ENCODE measurements around the gene SLC25A21.

The SLC25A21 gene

DNA sequence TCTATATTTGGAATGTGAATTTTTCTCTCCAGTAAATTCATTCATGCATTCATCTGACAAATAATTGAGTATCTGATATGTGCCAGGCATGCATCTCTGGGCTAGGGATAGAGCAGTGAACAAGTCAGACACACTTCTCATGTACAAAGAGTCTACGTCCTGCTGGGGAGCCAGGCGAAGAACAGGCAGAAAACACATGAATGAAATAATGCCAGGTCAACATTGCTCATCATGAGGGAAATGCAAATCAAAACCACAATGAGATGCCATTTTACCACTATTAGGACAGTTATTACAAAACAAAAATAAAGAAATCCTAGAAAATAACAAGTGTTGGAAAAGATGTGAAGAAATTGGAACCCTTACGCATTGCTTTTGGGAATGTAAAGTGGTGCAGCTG, 420.5 kb downstream of the SLC25A21 start:
- Histone ChIP-seq H3K4me1 (ENCODE audit: control insufficient read depth, insufficient read depth, low read length) (no peaks in the 10 kb centered on the region), H3K9ac (ENCODE audit: low read length) (no peak overlapping the region), H3K4me3 (ENCODE audit: low read length) (no peak overlapping the region), H3K27me3 (ENCODE audit: control insufficient read depth, insufficient read depth, low read length) (no peaks in the 10 kb centered on the region), H3K27ac (ENCODE audit: low read depth, low read length) (no peak overlapping the region), H3K36me3 (ENCODE audit: control insufficient read depth, insufficient read depth, low read length) (no peaks in the 10 kb centered on the region)

DNA sequence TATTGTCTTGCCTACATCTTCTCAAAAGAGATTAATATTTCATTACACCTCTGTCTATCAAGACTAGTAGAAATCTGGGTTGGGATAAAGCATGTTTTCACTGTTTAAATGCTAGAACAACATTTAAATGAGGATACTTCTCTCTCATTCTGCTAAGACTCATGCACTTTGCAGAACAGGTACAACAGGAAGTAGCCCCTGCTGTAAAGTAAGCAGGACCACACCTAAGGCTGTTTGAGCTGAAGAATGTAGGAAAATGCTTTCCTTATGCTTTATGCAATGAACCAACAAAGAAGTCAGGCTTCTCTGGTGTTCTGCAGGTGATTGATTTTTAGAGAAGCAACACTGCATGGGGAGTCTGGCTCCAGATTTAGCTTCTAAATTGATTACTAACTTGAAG, 421.3 kb downstream of the SLC25A21 start:
- Histone ChIP-seq H3K27me3 (ENCODE audit: control insufficient read depth, insufficient read depth, low read length) (no peaks in the 10 kb centered on the region), H3K4me1 (ENCODE audit: control insufficient read depth, insufficient read depth, low read length) (no peaks in the 10 kb centered on the region), H3K4me3 (ENCODE audit: low read length) (no peak overlapping the region), H3K36me3 (ENCODE audit: control insufficient read depth, insufficient read depth, low read length) (no peaks in the 10 kb centered on the region), H3K27ac (ENCODE audit: low read depth, low read length) (no peak overlapping the region), H3K9ac (ENCODE audit: low read length) (no peak overlapping the region)

DNA sequence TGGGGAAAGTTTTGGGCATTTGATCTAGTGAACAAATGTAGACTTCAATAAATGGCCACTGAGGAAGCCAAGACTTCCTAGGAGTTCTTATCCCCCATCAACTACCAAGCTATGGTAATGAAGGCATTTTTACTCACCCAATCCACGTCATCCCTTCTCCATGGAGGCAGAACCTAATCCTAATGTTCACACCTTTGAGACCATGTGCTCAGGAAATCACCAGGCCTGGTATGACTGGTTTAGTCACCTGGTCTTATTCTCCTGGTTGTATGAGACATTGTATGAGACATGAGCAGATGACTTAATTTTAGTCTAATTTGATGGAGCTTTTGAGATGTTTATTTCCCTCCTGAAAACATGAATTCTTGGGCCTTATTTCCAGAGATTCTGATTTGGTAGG, 422.2 kb downstream of the SLC25A21 start:
- H3K27ac ChIP-seq (ENCODE audit: low read depth, low read length): no peak overlapping the region
- H3K36me3 ChIP-seq (ENCODE audit: control insufficient read depth, insufficient read depth, low read length): no peaks in the 10 kb centered on the region
- H3K27me3 ChIP-seq (ENCODE audit: control insufficient read depth, insufficient read depth, low read length): no peaks in the 10 kb centered on the region
- no peaks in the 10 kb centered on the region for H3K4me1 ChIP-seq (ENCODE audit: control insufficient read depth, insufficient read depth, low read length)
- no peak overlapping the region for H3K9ac ChIP-seq (ENCODE audit: low read length)
- no peak overlapping the region for H3K4me3 ChIP-seq (ENCODE audit: low read length)

DNA sequence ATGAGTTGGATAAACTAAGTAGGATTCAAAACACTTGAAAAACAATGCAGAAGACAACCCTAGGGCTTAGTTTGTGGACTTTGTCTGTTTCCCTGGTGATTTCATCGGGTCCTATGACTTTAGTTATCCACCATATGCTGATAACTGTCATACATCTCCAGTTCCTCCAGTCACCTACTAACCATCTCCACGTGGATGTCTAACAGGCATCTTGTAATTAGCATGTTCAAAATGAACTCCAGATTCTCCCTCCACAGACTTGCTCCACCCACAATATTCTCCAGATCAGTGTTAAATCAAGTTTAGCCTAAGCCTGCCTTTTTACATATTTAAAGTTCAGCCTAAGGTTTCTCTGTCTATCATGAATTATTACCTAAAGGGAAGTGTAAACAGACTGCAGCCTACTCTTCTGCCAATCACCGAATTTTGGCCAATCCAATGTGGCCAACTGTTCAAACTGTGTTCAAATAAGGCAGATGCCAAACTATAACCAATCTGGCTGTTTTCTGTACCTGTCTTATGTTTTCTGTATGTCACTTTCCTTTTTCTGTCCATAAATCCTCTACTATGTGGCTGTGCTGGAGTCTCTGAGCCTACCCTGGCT, 423.7 kb downstream of the SLC25A21 start:
- Histone ChIP-seq H3K36me3 (ENCODE audit: control insufficient read depth, insufficient read depth, low read length) (no peaks in the 10 kb centered on the region), H3K4me3 (ENCODE audit: low read length) (no peak overlapping the region), H3K4me1 (ENCODE audit: control insufficient read depth, insufficient read depth, low read length) (no peaks in the 10 kb centered on the region), H3K27me3 (ENCODE audit: control insufficient read depth, insufficient read depth, low read length) (no peaks in the 10 kb centered on the region), H3K27ac (ENCODE audit: low read depth, low read length) (no peak overlapping the region), H3K9ac (ENCODE audit: low read length) (no peak overlapping the region)

DNA sequence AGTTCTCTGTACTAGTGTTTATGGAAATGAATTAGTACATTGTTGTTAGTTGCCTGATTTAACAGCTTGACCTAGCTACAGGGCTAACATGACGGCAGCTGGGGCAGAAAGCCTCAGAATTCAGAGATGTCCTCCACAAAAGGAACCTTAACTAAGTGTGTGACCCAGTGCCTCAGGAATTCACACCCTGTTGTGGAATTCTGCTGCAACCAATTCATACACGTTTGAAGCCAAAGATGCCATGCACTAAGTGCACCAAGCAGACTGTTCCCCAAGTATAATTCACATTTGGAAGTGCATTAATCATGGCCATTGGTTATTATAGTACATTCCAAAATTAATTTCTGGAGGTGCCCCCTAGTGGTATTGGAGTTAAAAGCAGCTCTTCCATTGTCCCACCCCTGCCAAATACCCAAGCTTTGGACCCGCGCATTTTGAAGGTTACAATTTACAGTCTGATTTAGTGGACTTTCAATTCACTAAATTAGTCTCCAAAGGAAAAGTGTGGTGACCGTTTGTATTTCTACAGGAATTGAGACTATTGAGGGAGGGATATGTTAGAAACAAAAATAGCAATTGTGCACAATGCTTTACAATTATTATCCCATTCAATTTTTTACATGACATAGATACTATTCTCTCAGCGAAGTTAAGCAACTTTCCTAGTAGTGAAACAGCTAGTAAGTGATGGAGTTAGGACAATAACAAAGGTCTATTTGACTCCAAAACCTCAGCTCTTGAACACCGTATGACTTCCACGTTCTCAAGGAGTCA, 424.8 kb downstream of the SLC25A21 start:
- Histone ChIP-seq H3K36me3 (ENCODE audit: control insufficient read depth, insufficient read depth, low read length) (no peaks in the 10 kb centered on the region), H3K27ac (ENCODE audit: low read depth, low read length) (no peak overlapping the region), H3K27me3 (ENCODE audit: control insufficient read depth, insufficient read depth, low read length) (no peaks in the 10 kb centered on the region), H3K4me1 (ENCODE audit: control insufficient read depth, insufficient read depth, low read length) (no peaks in the 10 kb centered on the region), H3K4me3 (ENCODE audit: low read length) (no peak overlapping the region), H3K9ac (ENCODE audit: low read length) (no peak overlapping the region)

DNA sequence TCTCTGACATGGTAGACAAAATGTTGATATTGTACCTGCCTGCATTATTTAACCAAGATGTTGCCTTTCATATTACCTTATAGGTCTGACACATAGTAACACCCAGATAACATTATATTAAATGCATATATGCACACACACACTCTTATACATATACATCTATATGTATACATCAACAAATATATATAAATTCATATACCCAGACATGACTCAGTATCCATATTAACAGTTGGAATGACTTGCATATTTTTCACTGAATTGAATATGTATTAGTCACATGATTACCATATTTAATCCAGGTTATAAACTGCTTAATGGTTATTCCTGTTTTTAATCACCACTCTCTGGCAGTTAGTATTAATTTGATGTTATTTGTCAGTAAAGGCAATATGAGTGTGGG, 425.5 kb downstream of the SLC25A21 start:
- H3K27me3 ChIP-seq (ENCODE audit: control insufficient read depth, insufficient read depth, low read length): no peaks in the 10 kb centered on the region
- H3K27ac ChIP-seq (ENCODE audit: low read depth, low read length): no peak overlapping the region
- no peak overlapping the region for H3K4me3 ChIP-seq (ENCODE audit: low read length)
- no peaks in the 10 kb centered on the region for H3K36me3 ChIP-seq (ENCODE audit: control insufficient read depth, insufficient read depth, low read length)
- no peak overlapping the region for H3K9ac ChIP-seq (ENCODE audit: low read length)
- no peaks in the 10 kb centered on the region for H3K4me1 ChIP-seq (ENCODE audit: control insufficient read depth, insufficient read depth, low read length)

DNA sequence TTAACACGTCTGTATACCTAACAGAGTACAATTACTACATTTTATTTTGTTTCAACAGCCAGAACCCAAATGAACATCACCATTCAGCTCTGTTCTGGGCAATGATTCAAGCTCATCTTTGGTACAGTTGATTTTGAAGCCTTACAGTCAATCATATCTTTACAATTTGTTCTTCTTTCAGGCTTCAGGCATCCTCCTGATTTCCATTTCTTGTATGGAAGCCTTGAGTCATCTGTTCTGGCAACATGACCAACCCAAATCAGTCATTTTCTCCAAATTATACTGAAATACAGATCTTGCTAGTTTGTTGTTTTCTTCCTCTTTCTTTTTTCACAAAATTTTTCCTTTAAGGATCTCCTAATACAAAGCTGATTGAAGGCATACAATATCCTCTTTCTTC, 430.5 kb downstream of the SLC25A21 start:
- Histone ChIP-seq H3K27ac (ENCODE audit: low read depth, low read length) (no peak overlapping the region), H3K9ac (ENCODE audit: low read length) (no peak overlapping the region), H3K4me3 (ENCODE audit: low read length) (no peak overlapping the region), H3K36me3 (ENCODE audit: control insufficient read depth, insufficient read depth, low read length) (no peaks in the 10 kb centered on the region), H3K27me3 (ENCODE audit: control insufficient read depth, insufficient read depth, low read length) (no peaks in the 10 kb centered on the region), H3K4me1 (ENCODE audit: control insufficient read depth, insufficient read depth, low read length) (no peaks in the 10 kb centered on the region)

DNA sequence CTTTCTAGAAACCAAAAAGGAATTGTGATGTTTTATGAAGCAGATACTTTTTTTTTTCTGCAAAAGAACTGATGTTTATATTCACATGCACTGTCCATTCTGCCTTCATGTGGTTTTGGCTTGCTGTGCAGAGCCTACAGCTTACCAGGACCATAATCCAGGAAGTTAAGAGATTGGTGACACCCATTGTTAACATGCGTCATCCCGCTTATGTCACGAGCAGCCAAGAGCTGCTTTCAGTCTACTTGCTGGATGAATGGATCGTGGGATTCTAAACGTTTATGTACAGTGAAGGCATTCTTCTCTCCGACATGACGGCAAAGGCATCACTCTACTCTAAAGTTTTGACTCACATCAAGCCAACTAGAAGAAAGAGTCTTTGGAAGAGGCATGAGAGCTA, 434.1 kb downstream of the SLC25A21 start:
- no peaks in the 10 kb centered on the region for H3K36me3 ChIP-seq (ENCODE audit: control insufficient read depth, insufficient read depth, low read length)

DNA sequence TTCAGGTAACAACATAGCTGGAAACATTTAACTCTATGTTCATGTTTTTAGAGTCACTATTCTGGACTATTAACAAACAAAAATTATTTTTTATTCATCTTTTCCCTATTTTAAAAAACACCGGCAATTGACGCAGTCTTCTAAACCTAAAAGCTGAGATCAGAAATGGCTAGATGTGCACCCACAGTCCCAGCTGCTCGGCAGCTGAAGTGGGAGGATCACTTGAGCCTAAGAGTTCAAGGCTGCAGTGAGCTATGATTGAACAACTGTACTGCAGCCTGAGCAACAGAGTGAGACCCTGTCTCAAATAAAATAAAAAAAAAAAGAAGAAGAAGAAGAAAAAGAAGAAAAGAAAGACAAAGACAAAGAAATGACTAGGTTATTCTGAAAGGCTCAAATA, 446.3 kb downstream of the SLC25A21 start:
- no peaks in the 10 kb centered on the region for H3K27me3 ChIP-seq (ENCODE audit: control insufficient read depth, insufficient read depth, low read length)
- no peaks in the 10 kb centered on the region for H3K36me3 ChIP-seq (ENCODE audit: control insufficient read depth, insufficient read depth, low read length)
- no peak overlapping the region for H3K27ac ChIP-seq (ENCODE audit: low read depth, low read length)
- H3K9ac ChIP-seq (ENCODE audit: low read length): no peak overlapping the region
- H3K4me1 ChIP-seq (ENCODE audit: control insufficient read depth, insufficient read depth, low read length): no peaks in the 10 kb centered on the region
- no peak overlapping the region for H3K4me3 ChIP-seq (ENCODE audit: low read length)

More for the DNA sequence above, 434.1 kb downstream of the SLC25A21 start:
- H3K9ac ChIP-seq (ENCODE audit: low read length): no peak overlapping the region
- no peaks in the 10 kb centered on the region for H3K27me3 ChIP-seq (ENCODE audit: control insufficient read depth, insufficient read depth, low read length)
- H3K4me1 ChIP-seq (ENCODE audit: control insufficient read depth, insufficient read depth, low read length): no peaks in the 10 kb centered on the region
- no peak overlapping the region for H3K4me3 ChIP-seq (ENCODE audit: low read length)
- H3K27ac ChIP-seq (ENCODE audit: low read depth, low read length): no peak overlapping the region

DNA sequence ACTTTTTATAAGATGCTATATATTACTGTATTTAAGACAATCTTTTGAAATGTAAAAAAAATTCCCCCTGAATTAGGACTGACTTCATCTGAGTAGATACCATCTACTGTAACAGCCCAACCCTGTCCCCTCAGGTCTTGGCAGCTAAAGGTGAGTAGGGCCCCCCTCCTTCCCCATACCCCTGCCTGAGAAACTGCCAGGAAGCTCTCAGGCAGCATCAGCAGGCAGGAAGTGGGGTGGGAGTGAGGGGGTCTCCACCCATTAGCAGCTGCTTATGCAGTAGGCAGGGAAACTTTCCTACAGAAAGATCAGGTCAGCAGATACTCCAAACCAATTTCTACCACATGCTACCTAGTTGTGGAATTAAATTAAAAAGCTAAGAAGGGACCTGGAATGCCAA, 448.2 kb downstream of the SLC25A21 start:
- no peak overlapping the region for H3K27ac ChIP-seq (ENCODE audit: low read depth, low read length)
- no peaks in the 10 kb centered on the region for H3K4me1 ChIP-seq (ENCODE audit: control insufficient read depth, insufficient read depth, low read length)
- H3K9ac ChIP-seq (ENCODE audit: low read length): no peak overlapping the region
- no peak overlapping the region for H3K4me3 ChIP-seq (ENCODE audit: low read length)
- H3K27me3 ChIP-seq (ENCODE audit: control insufficient read depth, insufficient read depth, low read length): no peaks in the 10 kb centered on the region
- H3K36me3 ChIP-seq (ENCODE audit: control insufficient read depth, insufficient read depth, low read length): no peaks in the 10 kb centered on the region

DNA sequence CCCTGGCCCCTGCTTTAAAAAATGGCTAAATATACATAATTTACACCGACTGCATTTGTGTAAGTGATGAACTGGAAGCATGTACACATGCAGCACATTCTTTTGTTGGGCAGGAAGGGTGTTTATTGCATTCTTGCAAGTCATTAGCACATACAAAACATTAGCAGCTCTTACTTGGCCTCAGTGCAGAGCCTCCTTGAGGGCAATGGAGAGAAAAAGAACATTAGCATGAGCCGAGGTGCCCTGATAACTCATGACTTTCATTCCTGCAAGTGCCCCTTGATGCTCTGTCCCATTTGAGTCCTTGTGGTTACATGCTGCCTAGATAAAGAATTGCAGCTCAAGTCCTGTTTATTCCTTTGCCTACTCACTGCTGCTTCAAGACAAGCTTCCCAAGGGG, 448.9 kb downstream of the SLC25A21 start:
- no peak overlapping the region for H3K9ac ChIP-seq (ENCODE audit: low read length)

DNA sequence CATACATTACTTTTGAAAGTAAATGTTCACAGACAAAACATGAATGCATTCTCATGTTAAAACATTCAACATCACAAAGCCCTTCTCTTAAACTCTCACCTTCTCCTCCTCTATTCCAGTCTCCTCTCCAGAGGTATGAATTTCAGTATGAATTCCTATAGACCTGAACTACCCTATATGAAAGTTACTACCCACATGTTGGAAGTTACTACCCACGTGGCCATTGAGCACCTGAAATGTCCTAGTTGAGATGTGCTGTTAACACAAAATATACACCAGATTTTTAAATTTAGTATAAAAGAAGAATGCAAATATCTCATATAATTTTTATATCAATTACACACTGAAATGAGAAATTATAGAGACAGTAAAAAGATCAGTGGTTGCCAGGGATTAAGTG, 450.5 kb downstream of the SLC25A21 start:
- Histone ChIP-seq H3K4me3 (ENCODE audit: low read length) (no peak overlapping the region), H3K27ac (ENCODE audit: low read depth, low read length) (no peak overlapping the region), H3K36me3 (ENCODE audit: control insufficient read depth, insufficient read depth, low read length) (no peaks in the 10 kb centered on the region), H3K27me3 (ENCODE audit: control insufficient read depth, insufficient read depth, low read length) (no peaks in the 10 kb centered on the region), H3K4me1 (ENCODE audit: control insufficient read depth, insufficient read depth, low read length) (no peaks in the 10 kb centered on the region), H3K9ac (ENCODE audit: low read length) (no peak overlapping the region)

More for the DNA sequence above, 448.9 kb downstream of the SLC25A21 start:
- no peaks in the 10 kb centered on the region for H3K4me1 ChIP-seq (ENCODE audit: control insufficient read depth, insufficient read depth, low read length)
- no peaks in the 10 kb centered on the region for H3K36me3 ChIP-seq (ENCODE audit: control insufficient read depth, insufficient read depth, low read length)
- H3K27me3 ChIP-seq (ENCODE audit: control insufficient read depth, insufficient read depth, low read length): no peaks in the 10 kb centered on the region
- H3K27ac ChIP-seq (ENCODE audit: low read depth, low read length): no peak overlapping the region
- H3K4me3 ChIP-seq (ENCODE audit: low read length): no peak overlapping the region

DNA sequence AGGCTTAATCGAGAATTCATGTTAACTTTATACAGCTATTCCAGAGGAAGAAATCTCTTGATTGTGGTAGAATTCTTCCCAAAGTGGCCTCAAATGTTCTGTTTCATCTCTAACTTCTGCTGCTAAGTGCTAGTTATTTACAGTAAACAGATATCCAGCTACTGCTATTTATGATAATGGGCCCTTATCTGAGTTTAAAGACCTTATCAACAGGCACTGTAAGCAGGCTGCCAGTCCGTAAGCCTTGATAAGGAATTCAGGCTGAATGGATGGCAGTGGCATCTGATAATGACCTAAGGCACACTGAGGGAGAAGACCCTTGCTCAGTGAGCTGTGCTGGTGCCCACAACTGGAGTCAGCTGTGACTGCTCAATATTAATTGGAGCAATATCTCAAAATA, 451.7 kb downstream of the SLC25A21 start:
- Histone ChIP-seq H3K36me3 (ENCODE audit: control insufficient read depth, insufficient read depth, low read length) (no peaks in the 10 kb centered on the region), H3K27ac (ENCODE audit: low read depth, low read length) (no peak overlapping the region), H3K4me3 (ENCODE audit: low read length) (no peak overlapping the region), H3K9ac (ENCODE audit: low read length) (no peak overlapping the region), H3K4me1 (ENCODE audit: control insufficient read depth, insufficient read depth, low read length) (no peaks in the 10 kb centered on the region), H3K27me3 (ENCODE audit: control insufficient read depth, insufficient read depth, low read length) (no peaks in the 10 kb centered on the region)
